ENCODE data around the gene DNAH2. TPM values are rescaled to one million over a fixed set of nuclear protein-coding genes. Genes with fewer than 3 reads are reported as not detected.
A peak's percentile ranks its signal among the peaks of the same experiment; 100 is the strongest.

DNAH2 gene
- total RNA-seq, 5 donors from 2014 or later (not counting 1 experiment from before 2014, with no cell fraction given): not detected

DNA sequence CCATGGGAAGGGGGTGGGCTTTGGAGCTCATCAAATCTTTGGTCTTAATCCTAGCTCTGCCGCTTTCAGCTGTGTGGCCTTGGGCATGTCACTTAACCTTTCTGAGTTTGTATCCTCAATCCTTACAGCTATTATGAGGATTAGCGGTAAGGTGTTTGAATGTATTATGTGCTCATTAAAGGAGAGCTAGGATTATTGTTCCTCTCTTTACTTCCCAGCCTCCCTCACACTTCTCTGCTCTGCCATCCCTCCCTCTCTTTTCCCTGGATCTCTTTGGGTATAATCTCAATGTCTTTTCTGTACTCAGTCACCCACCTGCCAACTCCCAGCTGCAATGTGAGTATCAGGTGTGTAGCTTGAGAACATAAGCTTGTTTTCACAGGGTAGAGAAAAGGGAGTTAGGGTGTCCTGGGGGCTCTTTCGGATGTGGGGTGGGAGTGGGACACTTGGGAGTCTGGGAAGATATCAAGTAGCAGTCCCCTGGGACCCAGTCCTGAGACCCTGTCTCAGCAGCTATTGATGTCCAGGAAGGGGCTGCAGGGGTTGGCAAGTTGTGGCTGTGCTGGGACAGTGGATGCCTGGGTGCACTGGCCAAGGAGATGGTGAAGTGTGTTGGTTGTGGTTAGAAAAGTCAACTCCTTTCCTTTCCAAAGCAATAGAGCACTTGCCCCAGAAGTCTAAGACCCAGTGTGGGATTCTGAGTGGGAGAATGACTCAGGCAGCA lies 10.8 kb upstream of the DNAH2 start:
- CTCF ChIA-PET: interaction anchor here in 1 of 2 donors (0.5 kb wide), 1 partner anchor 78 kb away, joined by 3 read pairs; no protein-coding TSS in a partner anchor
- DNase-seq (no peak), ATAC-seq (replicated peaks in 1 of 4) (no peak)
- no peak overlapping the region for H3K27ac ChIP-seq (ENCODE audit: low read length)
- H3K36me3 ChIP-seq (ENCODE audit: control insufficient read depth in 2 of 2, extremely low read depth in 1 of 2, insufficient read depth in 1 of 2, low read length in 1 of 2): peaks cover 7 to 12% of the 10 kb centered on the region in 2 donors
- Mint-ChIP-seq H3K36me3 (peaks cover 18% of the 10 kb centered on the region), H3K9me3 (no peaks in the 10 kb centered on the region), H3K4me1 (peaks cover 27 to 37% (median 33%) of the 10 kb centered on the region in 3 donors), H3K27me3 (peaks cover 55 to 72% of the 10 kb centered on the region in 2 donors), H3K4me3 (peak overlapping the region in 1 of 3 donors; percentile 66), H3K27ac (no peak overlapping the region)
- peaks cover 0 to 90% of the 10 kb centered on the region in 2 experiments for H3K27me3 ChIP-seq (replicated peaks in 1 of 2; ENCODE audit: control insufficient read depth in 2 of 2, extremely low read depth in 1 of 2, insufficient read depth in 2 of 2, low read length in 1 of 2)
- H3K9me3 ChIP-seq: no peaks in the 10 kb centered on the region
- 92% methylated on average over 1 of the region's 3 CpGs for WGBS (ENCODE audit: insufficient coverage)
- H3K4me1 ChIP-seq (ENCODE audit: control insufficient read depth in 1 of 2, extremely low read depth in 1 of 2, insufficient read depth in 2 of 2, low read length in 2 of 2): peaks cover 3 to 22% of the 10 kb centered on the region in 2 experiments
- POLR2A ChIA-PET: no interaction called here
- H3K4me3 ChIP-seq (ENCODE audit: control insufficient read depth in 1 of 2, extremely low read depth in 1 of 2, low read length in 1 of 2): no peak overlapping the region

DNA sequence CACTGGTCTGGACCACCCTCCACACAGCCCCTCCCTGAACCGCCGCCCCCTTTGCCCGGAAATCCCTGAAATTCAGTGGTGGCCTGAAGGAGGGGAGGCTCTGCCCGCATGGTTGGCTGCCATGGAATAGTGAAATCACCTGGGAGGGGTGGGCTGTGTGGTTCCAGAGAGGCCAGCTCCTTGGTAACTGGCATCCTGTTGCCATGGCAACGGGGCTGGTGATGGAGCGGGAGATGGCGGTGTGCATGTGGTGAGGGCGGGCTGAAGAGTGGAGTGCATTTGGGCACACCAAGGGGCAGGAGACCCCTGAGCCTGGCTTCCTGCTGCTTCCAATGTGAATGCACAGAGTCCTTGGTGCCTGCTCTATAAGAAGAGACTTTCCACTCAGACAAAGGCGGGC lies 10.1 kb upstream of the DNAH2 start:
- WGBS (ENCODE audit: insufficient coverage): 77% methylated on average over 5 of the region's 9 CpGs
- H3K4me1 Mint-ChIP-seq: peaks cover 28 to 37% (median 37%) of the 10 kb centered on the region in 3 donors
- ChIA-PET POLR2A (interaction anchor here in 1 of 2 donors (0.5 kb wide), 1 partner anchor 24 kb away, joined by 5 read pairs; no protein-coding TSS in a partner anchor), CTCF (no interaction called here)
- ATAC-seq (replicated peaks in 1 of 4) (no peak), DNase-seq (peak in 1 of 35 experiments; percentile 1)
- peaks cover 7% of the 10 kb centered on the region in 2 donors for H3K36me3 ChIP-seq (ENCODE audit: control insufficient read depth in 2 of 2, extremely low read depth in 1 of 2, insufficient read depth in 1 of 2, low read length in 1 of 2)
- no peak overlapping the region for H3K27ac ChIP-seq (ENCODE audit: low read length)
- no peak overlapping the region for H3K4me3 ChIP-seq (ENCODE audit: control insufficient read depth in 1 of 2, extremely low read depth in 1 of 2, low read length in 1 of 2)
- no peak overlapping the region for H3K4me3 Mint-ChIP-seq
- H3K27me3 ChIP-seq (replicated peaks in 1 of 2; ENCODE audit: control insufficient read depth in 2 of 2, extremely low read depth in 1 of 2, insufficient read depth in 2 of 2, low read length in 1 of 2): peaks cover 0 to 90% of the 10 kb centered on the region in 2 experiments
- no peak overlapping the region for H3K27ac Mint-ChIP-seq
- H3K9me3 Mint-ChIP-seq: no peaks in the 10 kb centered on the region
- peaks cover 3 to 22% of the 10 kb centered on the region in 2 experiments for H3K4me1 ChIP-seq (ENCODE audit: control insufficient read depth in 1 of 2, extremely low read depth in 1 of 2, insufficient read depth in 2 of 2, low read length in 2 of 2)
- no peaks in the 10 kb centered on the region for H3K9me3 ChIP-seq
- peaks cover 56 to 72% of the 10 kb centered on the region in 2 donors for H3K27me3 Mint-ChIP-seq
- peaks cover 12% of the 10 kb centered on the region for H3K36me3 Mint-ChIP-seq

DNA sequence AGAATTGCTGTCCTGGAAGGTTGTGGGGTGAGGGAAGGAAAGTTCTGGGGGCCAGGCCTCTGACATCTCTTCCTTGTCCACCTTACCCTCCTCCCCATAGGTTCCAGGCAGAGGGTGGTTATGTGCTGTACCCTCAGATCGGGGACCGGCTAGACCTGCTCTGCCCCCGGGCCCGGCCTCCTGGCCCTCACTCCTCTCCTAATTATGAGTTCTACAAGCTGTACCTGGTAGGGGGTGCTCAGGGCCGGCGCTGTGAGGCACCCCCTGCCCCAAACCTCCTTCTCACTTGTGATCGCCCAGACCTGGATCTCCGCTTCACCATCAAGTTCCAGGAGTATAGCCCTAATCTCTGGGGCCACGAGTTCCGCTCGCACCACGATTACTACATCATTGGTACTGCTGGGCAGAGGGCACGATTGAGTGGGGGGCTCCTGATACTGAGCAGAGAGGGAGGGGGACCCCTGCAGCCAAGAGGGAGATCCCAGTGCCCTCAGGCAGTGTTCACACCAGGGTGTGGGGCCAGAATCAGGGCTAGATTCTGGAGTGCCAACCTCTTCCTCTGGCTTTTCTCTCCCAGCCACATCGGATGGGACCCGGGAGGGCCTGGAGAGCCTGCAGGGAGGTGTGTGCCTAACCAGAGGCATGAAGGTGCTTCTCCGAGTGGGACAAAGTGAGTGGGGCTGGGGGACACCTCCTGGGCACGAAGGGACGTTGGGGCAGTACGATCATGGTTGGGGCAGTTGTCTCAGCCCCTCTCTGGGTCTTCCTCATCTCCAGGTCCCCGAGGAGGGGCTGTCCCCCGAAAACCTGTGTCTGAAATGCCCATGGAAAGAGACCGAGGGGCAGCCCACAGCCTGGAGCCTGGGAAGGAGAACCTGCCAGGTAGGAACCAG lies 9.4 kb upstream of the DNAH2 start:
- Mint-ChIP-seq H3K9me3 (no peaks in the 10 kb centered on the region), H3K27me3 (peaks cover 57 to 74% of the 10 kb centered on the region in 2 donors), H3K4me3 (no peak overlapping the region), H3K4me1 (peaks cover 28 to 41% (median 40%) of the 10 kb centered on the region in 3 donors), H3K27ac (no peak overlapping the region), H3K36me3 (peaks cover 6% of the 10 kb centered on the region)
- Histone ChIP-seq H3K4me1 (ENCODE audit: control insufficient read depth in 1 of 2, extremely low read depth in 1 of 2, insufficient read depth in 2 of 2, low read length in 2 of 2) (peaks cover 3 to 22% of the 10 kb centered on the region in 2 experiments), H3K27me3 (replicated peaks in 1 of 2; ENCODE audit: control insufficient read depth in 2 of 2, extremely low read depth in 1 of 2, insufficient read depth in 2 of 2, low read length in 1 of 2) (peaks cover 0 to 89% of the 10 kb centered on the region in 2 experiments), H3K4me3 (ENCODE audit: control insufficient read depth in 1 of 2, extremely low read depth in 1 of 2, low read length in 1 of 2) (no peak overlapping the region), H3K36me3 (ENCODE audit: control insufficient read depth in 2 of 2, extremely low read depth in 1 of 2, insufficient read depth in 1 of 2, low read length in 1 of 2) (peaks cover 1% of the 10 kb centered on the region in 2 donors), H3K27ac (ENCODE audit: low read length) (no peak overlapping the region), H3K9me3 (no peaks in the 10 kb centered on the region)
- 82% methylated on average over 15 of the region's 22 CpGs for WGBS (ENCODE audit: insufficient coverage)
- ChIA-PET CTCF (interaction anchor here in 1 of 2 donors (0.6 kb wide), 1 partner anchor 412 kb away, joined by 7 read pairs; no protein-coding TSS in a partner anchor), POLR2A (interaction anchor here in 1 of 2 donors (0.5 kb wide), 1 partner anchor 23 kb away, joined by 5 read pairs; no protein-coding TSS in a partner anchor)
- DNase-seq (no peak), ATAC-seq (replicated peaks in 1 of 4) (no peak)

DNA sequence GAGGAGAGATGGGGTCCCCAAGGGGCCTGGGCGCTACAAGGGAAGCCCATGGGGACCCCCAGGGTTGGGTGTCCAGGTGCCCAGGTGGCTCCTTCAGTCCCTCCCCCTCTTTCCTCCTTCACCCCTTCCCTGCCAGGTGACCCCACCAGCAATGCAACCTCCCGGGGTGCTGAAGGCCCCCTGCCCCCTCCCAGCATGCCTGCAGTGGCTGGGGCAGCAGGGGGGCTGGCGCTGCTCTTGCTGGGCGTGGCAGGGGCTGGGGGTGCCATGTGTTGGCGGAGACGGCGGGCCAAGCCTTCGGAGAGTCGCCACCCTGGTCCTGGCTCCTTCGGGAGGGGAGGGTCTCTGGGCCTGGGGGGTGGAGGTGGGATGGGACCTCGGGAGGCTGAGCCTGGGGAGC lies 8.5 kb upstream of the DNAH2 start:
- ATAC-seq (replicated peaks in 1 of 4): no peak
- H3K36me3 Mint-ChIP-seq: no peaks in the 10 kb centered on the region

DNA sequence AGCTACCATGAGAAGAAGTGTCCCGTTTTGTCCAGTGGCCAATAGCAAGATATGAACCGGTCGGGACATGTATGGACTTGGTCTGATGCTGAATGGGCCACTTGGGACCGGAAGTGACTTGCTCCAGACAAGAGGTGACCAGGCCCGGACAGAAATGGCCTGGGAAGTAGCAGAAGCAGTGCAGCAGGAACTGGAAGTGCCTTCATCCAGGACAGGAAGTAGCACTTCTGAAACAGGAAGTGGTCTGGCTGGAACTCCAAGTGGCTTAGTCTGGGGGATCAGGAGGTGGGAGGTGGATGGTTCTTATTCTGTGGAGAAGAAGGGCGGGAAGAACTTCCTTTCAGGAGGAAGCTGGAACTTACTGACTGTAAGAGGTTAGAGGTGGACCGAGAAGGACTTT lies 7.2 kb upstream of the DNAH2 start:
- peaks cover 0 to 90% of the 10 kb centered on the region in 2 experiments for H3K27me3 ChIP-seq (replicated peaks in 1 of 2; ENCODE audit: control insufficient read depth in 2 of 2, extremely low read depth in 1 of 2, insufficient read depth in 2 of 2, low read length in 1 of 2)
- Mint-ChIP-seq H3K9me3 (no peaks in the 10 kb centered on the region), H3K4me3 (no peak overlapping the region), H3K4me1 (peaks cover 17 to 37% (median 32%) of the 10 kb centered on the region in 3 donors), H3K27ac (peak overlapping the region in 1 of 2 donors; percentile 30), H3K36me3 (no peaks in the 10 kb centered on the region), H3K27me3 (peaks cover 54 to 75% of the 10 kb centered on the region in 2 donors)
- ChIA-PET CTCF (no interaction called here), POLR2A (no interaction called here)
- WGBS (ENCODE audit: insufficient coverage): 73% methylated on average over 5 of the region's 7 CpGs
- DNase-seq: no peak
- H3K9me3 ChIP-seq: no peaks in the 10 kb centered on the region
- H3K36me3 ChIP-seq (ENCODE audit: control insufficient read depth in 2 of 2, extremely low read depth in 1 of 2, insufficient read depth in 1 of 2, low read length in 1 of 2): no peaks in the 10 kb centered on the region
- no peak for ATAC-seq (replicated peaks in 1 of 4)
- H3K4me1 ChIP-seq (ENCODE audit: control insufficient read depth in 1 of 2, extremely low read depth in 1 of 2, insufficient read depth in 2 of 2, low read length in 2 of 2): peaks cover 3 to 13% of the 10 kb centered on the region in 2 experiments
- H3K27ac ChIP-seq (ENCODE audit: low read length): no peak overlapping the region
- no peak overlapping the region for H3K4me3 ChIP-seq (ENCODE audit: control insufficient read depth in 1 of 2, extremely low read depth in 1 of 2, low read length in 1 of 2)

More for the DNA sequence above, 8.5 kb upstream of the DNAH2 start:
- CTCF ChIA-PET: no interaction called here
- 77% methylated on average over 8 of the region's 11 CpGs for WGBS (ENCODE audit: insufficient coverage)
- H3K9me3 ChIP-seq: no peaks in the 10 kb centered on the region
- peaks cover 0 to 88% of the 10 kb centered on the region in 2 experiments for H3K27me3 ChIP-seq (replicated peaks in 1 of 2; ENCODE audit: control insufficient read depth in 2 of 2, extremely low read depth in 1 of 2, insufficient read depth in 2 of 2, low read length in 1 of 2)
- no peaks in the 10 kb centered on the region for H3K36me3 ChIP-seq (ENCODE audit: control insufficient read depth in 2 of 2, extremely low read depth in 1 of 2, insufficient read depth in 1 of 2, low read length in 1 of 2)
- peak in 1 of 35 experiments; percentile 0 for DNase-seq
- H3K4me3 ChIP-seq (ENCODE audit: control insufficient read depth in 1 of 2, extremely low read depth in 1 of 2, low read length in 1 of 2): no peak overlapping the region
- peaks cover 25 to 46% (median 40%) of the 10 kb centered on the region in 3 donors for H3K4me1 Mint-ChIP-seq
- H3K4me3 Mint-ChIP-seq: no peak overlapping the region
- H3K27me3 Mint-ChIP-seq: peaks cover 53 to 72% of the 10 kb centered on the region in 2 donors
- peaks cover 3 to 25% of the 10 kb centered on the region in 2 experiments for H3K4me1 ChIP-seq (ENCODE audit: control insufficient read depth in 1 of 2, extremely low read depth in 1 of 2, insufficient read depth in 2 of 2, low read length in 2 of 2)
- H3K27ac ChIP-seq (ENCODE audit: low read length): no peak overlapping the region
- POLR2A ChIA-PET: interaction anchor here in 1 of 2 donors (0.6 kb wide), 1 partner anchor 148 kb away, joined by 3 read pairs; no protein-coding TSS in a partner anchor
- H3K9me3 Mint-ChIP-seq: no peaks in the 10 kb centered on the region
- H3K27ac Mint-ChIP-seq: no peak overlapping the region

All from T-cell (primary cell).